ENCODE data around the gene ELOVL4. TPM values are rescaled to one million over a fixed set of nuclear protein-coding genes. Genes with fewer than 3 reads are reported as not detected.

ELOVL4 gene
- total RNA-seq, 1 donor from 2014 or later = 10.4 TPM

- Histone ChIP-seq H3K9ac (ENCODE audit: low read length) (no peak overlapping the region), H3K27ac (ENCODE audit: low read depth, low read length) (no peak overlapping the region), H3K4me2 (ENCODE audit: low read length) (no peak overlapping the region), H3K27me3 (ENCODE audit: insufficient read depth, low read length) (no peaks in the 10 kb centered on the region), H4K20me1 (ENCODE audit: insufficient read depth, low read length) (no peaks in the 10 kb centered on the region), H2AFZ (ENCODE audit: low read depth, low read length) (no peak overlapping the region), H3K79me2 (ENCODE audit: insufficient read depth, low read length) (no peaks in the 10 kb centered on the region), H3K9me3 (ENCODE audit: insufficient read depth, low read depth, low read length) (no peaks in the 10 kb centered on the region), H3K4me1 (ENCODE audit: insufficient read depth, low read length) (no peaks in the 10 kb centered on the region), H3K4me3 (ENCODE audit: insufficient read depth, low read depth, low read length) (no peak overlapping the region), H3K36me3 (ENCODE audit: insufficient read depth, low read length) (no peaks in the 10 kb centered on the region)
- H3K36me3 Mint-ChIP-seq (ENCODE audit: low read depth, unreplicated experiment) = no peaks in the 10 kb centered on the region
- H3K27ac Mint-ChIP-seq (ENCODE audit: unreplicated experiment) = no peak overlapping the region
- peaks cover 3% of the 10 kb centered on the region for H3K9me3 Mint-ChIP-seq (ENCODE audit: unreplicated experiment)
- DNase-seq (ENCODE audit: low read depth) (no peak), FAIRE-seq (no peak)
- H3K4me1 Mint-ChIP-seq (ENCODE audit: low read depth, unreplicated experiment) = no peaks in the 10 kb centered on the region
- TF ChIP-seq, protein P1, sequence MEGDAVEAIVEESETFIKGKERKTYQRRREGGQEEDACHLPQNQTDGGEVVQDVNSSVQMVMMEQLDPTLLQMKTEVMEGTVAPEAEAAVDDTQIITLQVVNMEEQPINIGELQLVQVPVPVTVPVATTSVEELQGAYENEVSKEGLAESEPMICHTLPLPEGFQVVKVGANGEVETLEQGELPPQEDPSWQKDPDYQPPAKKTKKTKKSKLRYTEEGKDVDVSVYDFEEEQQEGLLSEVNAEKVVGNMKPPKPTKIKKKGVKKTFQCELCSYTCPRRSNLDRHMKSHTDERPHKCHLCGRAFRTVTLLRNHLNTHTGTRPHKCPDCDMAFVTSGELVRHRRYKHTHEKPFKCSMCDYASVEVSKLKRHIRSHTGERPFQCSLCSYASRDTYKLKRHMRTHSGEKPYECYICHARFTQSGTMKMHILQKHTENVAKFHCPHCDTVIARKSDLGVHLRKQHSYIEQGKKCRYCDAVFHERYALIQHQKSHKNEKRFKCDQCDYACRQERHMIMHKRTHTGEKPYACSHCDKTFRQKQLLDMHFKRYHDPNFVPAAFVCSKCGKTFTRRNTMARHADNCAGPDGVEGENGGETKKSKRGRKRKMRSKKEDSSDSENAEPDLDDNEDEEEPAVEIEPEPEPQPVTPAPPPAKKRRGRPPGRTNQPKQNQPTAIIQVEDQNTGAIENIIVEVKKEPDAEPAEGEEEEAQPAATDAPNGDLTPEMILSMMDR (IDR thresholded peaks at IDR 0.05; ENCODE audit: insufficient read depth, low read depth, low read length) = no peak
- no peak for TF ChIP-seq EZH2 (IDR thresholded peaks at IDR 0.05; ENCODE audit: insufficient read depth, low read length)
- no peak overlapping the region for H3K4me3 Mint-ChIP-seq (ENCODE audit: unreplicated experiment)
- no peaks in the 10 kb centered on the region for H3K27me3 Mint-ChIP-seq (ENCODE audit: low read depth, unreplicated experiment)
Measured at GRCh38 chr6:79969784-79970183, 22.4 kb upstream of the ELOVL4 start.

GRCh38 chr6:79967178-79967577, 19.8 kb upstream of the ELOVL4 start:
- H3K36me3 Mint-ChIP-seq (ENCODE audit: low read depth, unreplicated experiment) = no peaks in the 10 kb centered on the region
- Histone ChIP-seq H3K4me2 (ENCODE audit: low read length) (no peak overlapping the region), H3K79me2 (ENCODE audit: insufficient read depth, low read length) (no peaks in the 10 kb centered on the region), H3K27ac (ENCODE audit: low read depth, low read length) (no peak overlapping the region), H3K27me3 (ENCODE audit: insufficient read depth, low read length) (no peaks in the 10 kb centered on the region), H3K36me3 (ENCODE audit: insufficient read depth, low read length) (no peaks in the 10 kb centered on the region), H4K20me1 (ENCODE audit: insufficient read depth, low read length) (no peaks in the 10 kb centered on the region), H3K9ac (ENCODE audit: low read length) (no peak overlapping the region), H3K4me1 (ENCODE audit: insufficient read depth, low read length) (no peaks in the 10 kb centered on the region), H3K4me3 (ENCODE audit: insufficient read depth, low read depth, low read length) (no peak overlapping the region), H3K9me3 (ENCODE audit: insufficient read depth, low read depth, low read length) (no peaks in the 10 kb centered on the region), H2AFZ (ENCODE audit: low read depth, low read length) (no peak overlapping the region)
- FAIRE-seq = no peak
- DNase-seq (ENCODE audit: low read depth) = no peak
- no peak overlapping the region for H3K4me3 Mint-ChIP-seq (ENCODE audit: unreplicated experiment)
- no peak overlapping the region for H3K27ac Mint-ChIP-seq (ENCODE audit: unreplicated experiment)
- no peaks in the 10 kb centered on the region for H3K27me3 Mint-ChIP-seq (ENCODE audit: low read depth, unreplicated experiment)
- H3K4me1 Mint-ChIP-seq (ENCODE audit: low read depth, unreplicated experiment) = no peaks in the 10 kb centered on the region
- H3K9me3 Mint-ChIP-seq (ENCODE audit: unreplicated experiment) = peaks cover 3% of the 10 kb centered on the region
- TF ChIP-seq, protein P1 (IDR thresholded peaks at IDR 0.05; ENCODE audit: insufficient read depth, low read depth, low read length) = no peak
- TF ChIP-seq EZH2 (IDR thresholded peaks at IDR 0.05; ENCODE audit: insufficient read depth, low read length) = no peak

DNA sequence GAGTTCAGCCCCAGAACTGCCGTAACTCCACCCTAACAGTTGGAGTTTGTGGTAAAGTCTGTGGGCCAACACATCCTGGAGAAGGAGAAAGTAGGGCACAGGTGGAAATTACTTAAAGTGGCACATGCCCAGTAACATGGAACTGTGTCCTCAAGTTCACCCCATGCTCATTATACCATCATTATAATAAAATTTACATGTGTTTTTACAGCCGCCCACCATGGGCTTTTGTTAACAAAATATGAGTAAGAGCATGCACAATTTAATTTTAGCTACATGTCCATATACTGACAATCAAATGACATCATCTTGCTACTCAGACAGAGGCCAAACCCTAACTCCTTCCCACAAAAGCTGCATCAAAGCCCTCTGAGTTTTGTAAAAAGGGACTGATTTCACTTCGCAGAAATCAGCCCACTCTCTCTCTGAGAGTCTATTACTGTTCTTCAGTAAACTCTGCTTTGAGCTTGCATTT, 17.3 kb upstream of the ELOVL4 start:
- H3K4me3 Mint-ChIP-seq (ENCODE audit: unreplicated experiment) = no peak overlapping the region
- Histone ChIP-seq H3K9me3 (ENCODE audit: insufficient read depth, low read depth, low read length) (no peaks in the 10 kb centered on the region), H2AFZ (ENCODE audit: low read depth, low read length) (no peak overlapping the region), H4K20me1 (ENCODE audit: insufficient read depth, low read length) (no peaks in the 10 kb centered on the region), H3K4me1 (ENCODE audit: insufficient read depth, low read length) (no peaks in the 10 kb centered on the region), H3K27me3 (ENCODE audit: insufficient read depth, low read length) (no peaks in the 10 kb centered on the region), H3K9ac (ENCODE audit: low read length) (no peak overlapping the region), H3K79me2 (ENCODE audit: insufficient read depth, low read length) (no peaks in the 10 kb centered on the region), H3K27ac (ENCODE audit: low read depth, low read length) (no peak overlapping the region), H3K4me3 (ENCODE audit: insufficient read depth, low read depth, low read length) (no peak overlapping the region), H3K36me3 (ENCODE audit: insufficient read depth, low read length) (no peaks in the 10 kb centered on the region), H3K4me2 (ENCODE audit: low read length) (no peak overlapping the region)
- no peaks in the 10 kb centered on the region for H3K27me3 Mint-ChIP-seq (ENCODE audit: low read depth, unreplicated experiment)
- peaks cover 3% of the 10 kb centered on the region for H3K9me3 Mint-ChIP-seq (ENCODE audit: unreplicated experiment)
- H3K36me3 Mint-ChIP-seq (ENCODE audit: low read depth, unreplicated experiment) = no peaks in the 10 kb centered on the region
- TF ChIP-seq, protein P1 (IDR thresholded peaks at IDR 0.05; ENCODE audit: insufficient read depth, low read depth, low read length) = no peak
- no peak for TF ChIP-seq EZH2 (IDR thresholded peaks at IDR 0.05; ENCODE audit: insufficient read depth, low read length)
- no peaks in the 10 kb centered on the region for H3K4me1 Mint-ChIP-seq (ENCODE audit: low read depth, unreplicated experiment)
- no peak for FAIRE-seq
- no peak for DNase-seq (ENCODE audit: low read depth)
- no peak overlapping the region for H3K27ac Mint-ChIP-seq (ENCODE audit: unreplicated experiment)
